Spleen (tissue), 11 donors: ENCODE data around the gene ZNF600. TPM values are rescaled to one million over a fixed set of nuclear protein-coding genes. Genes with fewer than 3 reads are reported as not detected.
"Not testable (repeated sequence)": the region's sequence is repeated elsewhere in the genome, so short reads cannot be mapped to it uniquely, and the experiment has no call there.

Experiments used
- DNase-seq: peaks from one replicate; pipeline ENCODE4 v3.0.0-alpha.2; 2020
- H3K27ac ChIP-seq, 8 donors: fragments of 200-600 bp; sonication (generic) in 7 of 8; 1 replicate in 4 of 8; 2 replicates in 4 of 8; pipeline versions ENCODE4 v1.5.0 to v1.8.0; 2016 to 2021; ENCODE audit warnings: inconsistent platforms in 4 of 8, mild to moderate bottlenecking in 4 of 8, moderate library complexity in 1 of 8
- H3K27me3 ChIP-seq, 7 donors: fragments of 200-600 bp; sonication (generic) in 6 of 7; replicated peaks in 1 of 7; 1 replicate in 4 of 7; 2 replicates in 3 of 7; pipeline versions ENCODE4 v1.5.0 to v1.8.0; 2016 to 2021; ENCODE audit warnings: inconsistent platforms in 3 of 7, mild to moderate bottlenecking in 1 of 7
- H3K36me3 ChIP-seq, 6 donors: fragments of 200-600 bp; sonication (generic) in 5 of 6; 1 replicate in 4 of 6; 2 replicates in 2 of 6; pipeline versions ENCODE4 v1.5.0 to v1.8.0; 2016 to 2021; ENCODE audit warnings: inconsistent platforms in 2 of 6
- H3K4me1 ChIP-seq, 6 donors: fragments of 200-600 bp; sonication (generic) in 5 of 6; 1 replicate in 3 of 6; 2 replicates in 3 of 6; pipeline versions ENCODE4 v1.5.0 to v1.8.0; 2016 to 2021; ENCODE audit warnings: inconsistent platforms in 3 of 6
- H3K4me3 ChIP-seq, 8 donors: fragments of 200-600 bp; sonication (generic) in 7 of 8; 1 replicate in 4 of 8; 2 replicates in 4 of 8; pipeline versions ENCODE4 v1.5.0 to v1.8.0; 2016 to 2021; ENCODE audit warnings: inconsistent platforms in 4 of 8, mild to moderate bottlenecking in 4 of 8, moderate library complexity in 2 of 8
- H3K9me3 ChIP-seq, 8 donors: fragments of 200-600 bp; sonication (generic) in 7 of 8; 1 replicate in 4 of 8; 2 replicates in 4 of 8; pipeline versions ENCODE4 v1.5.0 to v1.8.0; 2016 to 2021; ENCODE audit warnings: inconsistent platforms in 4 of 8
- POLR2A ChIP-seq, 3 donors: fragments of 450-650 bp; IDR thresholded peaks; one replicate each; pipeline ENCODE4 v1.5.1; 2017; ENCODE audit warnings: antibody characterized with exemption in 3 of 3, mild to moderate bottlenecking in 1 of 3
- POLR2AphosphoS5 ChIP-seq, 3 donors: sonication (generic); formaldehyde crosslinking; IDR thresholded peaks; one replicate each; pipeline ENCODE4 v1.5.1; 2017; ENCODE audit warnings: antibody characterized with exemption in 3 of 3
- WGBS, 5 donors: extraction: QIAGEN DNeasy Blood & Tissue Kit in 3 of 5; methylation state at CpG; one replicate each; pipeline versions ENCODE4 v1.1.5 to v1.1.7; 2013 to 2018; 5-methylcytosine and 5-hydroxymethylcytosine counted together
- intact Hi-C: fragments of 100-400 bp; cut with DNase I; formaldehyde crosslinking; loops from one replicate; pipeline ENCODE4 v1.15.0; 2023; ENCODE audit warnings: low total_unique reads
- polyA plus RNA-seq, 3 donors: library from polyadenylated mRNA; stranded (reverse); fragments of 200-250 nt; gene quantifications; one replicate each; pipeline ENCODE4 v1.2.1, GENCODE V29; 2013
- total RNA-seq, 7 donors: library from RNA; depleted of rRNA in 3 of 7; stranded (reverse); fragments of >200 nt in 3 of 7; fragmentation: NEBNext Ultra II Directional in 4 of 7; extraction: Animal tissue kit (Norgen Biotek cat#: 25700) in 4 of 7; gene quantifications; one replicate each; pipeline versions ENCODE4 v1.1.0 to v1.2.1, GENCODE V29; 2016 to 2021
- TF ChIP-seq, protein P1 (sequence below), 11 experiments: fragments of 200-600 bp in 7 of 11; fragments of 450-650 bp in 4 of 11; sonication (generic) in 4 of 11; IDR thresholded peaks in 8 of 11; conservative IDR thresholded peaks in 3 of 11; 1 replicate in 7 of 11; 2 replicates in 4 of 11; pipeline versions ENCODE4 v1.4.0 to v1.8.0; 2016 to 2021; ENCODE audit warnings: antibody characterized with exemption in 11 of 11, inconsistent platforms in 4 of 11, mild to moderate bottlenecking in 1 of 11
- donor health status: healthy with polysubstance abuse.
- donor health status: DM: no; HTN: no; CAD: no; lungs with moderate emphysema.
- donor health status: DM: no; HTN: no; CAD: no.
- donor health status: Bipolar disorder and iron deficiency.
- donor health status: healthy.
- donor health status: DM: no; HTN: no; CAD: no.
- donor health status: DM: yes; HTN: yes; CAD: no.

The ZNF600 gene
- total and polyA plus RNA-seq, 10 donors: 7.5 to 32.3 (median 20.0) TPM

DNA sequence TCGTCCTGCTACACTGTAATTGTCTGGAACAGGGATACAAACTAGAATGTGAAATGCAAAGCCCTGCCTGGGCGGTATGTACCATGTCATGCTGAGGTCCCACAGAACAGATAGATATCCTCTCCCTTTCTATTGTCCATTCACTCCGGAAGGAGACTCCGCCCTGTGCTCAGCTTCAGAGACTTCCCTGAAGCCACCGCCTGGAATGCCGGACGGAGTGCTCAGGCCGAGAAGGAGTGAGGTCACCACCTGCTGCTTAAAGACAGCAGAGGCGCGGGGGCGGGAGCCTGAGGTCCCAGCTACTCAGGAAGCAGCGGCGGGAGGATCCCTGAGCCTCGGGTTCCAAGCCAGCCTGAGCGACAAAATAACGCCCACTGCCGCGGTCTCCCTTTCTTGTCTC is 50.9 kb downstream of the ZNF600 start:
- Histone ChIP-seq H3K4me1 (peaks cover 7 to 32% (median 22%) of the 10 kb centered on the region in 6 donors), H3K4me3 (peak overlapping the region in 1 of 8 donors; percentile 91), H3K27me3 (no peaks in the 10 kb centered on the region), H3K36me3 (peaks cover 0 to 12% (median 2%) of the 10 kb centered on the region in 6 donors), H3K9me3 (no peaks in the 10 kb centered on the region), H3K27ac (peak overlapping the region; percentile 85 to 93 (median 90))
- DNase-seq: peak; percentile 80
- WGBS, 5 donors: 61 to 84% (median 67%) methylated on average over 18 of the region's 18 CpGs
- intact Hi-C loops: no loop called here
- TF ChIP-seq POLR2A (IDR thresholded peaks at IDR 0.05) (no peak), POLR2AphosphoS5 (IDR thresholded peaks at IDR 0.05) (peak; percentile 31 to 67 (median 47))

DNA sequence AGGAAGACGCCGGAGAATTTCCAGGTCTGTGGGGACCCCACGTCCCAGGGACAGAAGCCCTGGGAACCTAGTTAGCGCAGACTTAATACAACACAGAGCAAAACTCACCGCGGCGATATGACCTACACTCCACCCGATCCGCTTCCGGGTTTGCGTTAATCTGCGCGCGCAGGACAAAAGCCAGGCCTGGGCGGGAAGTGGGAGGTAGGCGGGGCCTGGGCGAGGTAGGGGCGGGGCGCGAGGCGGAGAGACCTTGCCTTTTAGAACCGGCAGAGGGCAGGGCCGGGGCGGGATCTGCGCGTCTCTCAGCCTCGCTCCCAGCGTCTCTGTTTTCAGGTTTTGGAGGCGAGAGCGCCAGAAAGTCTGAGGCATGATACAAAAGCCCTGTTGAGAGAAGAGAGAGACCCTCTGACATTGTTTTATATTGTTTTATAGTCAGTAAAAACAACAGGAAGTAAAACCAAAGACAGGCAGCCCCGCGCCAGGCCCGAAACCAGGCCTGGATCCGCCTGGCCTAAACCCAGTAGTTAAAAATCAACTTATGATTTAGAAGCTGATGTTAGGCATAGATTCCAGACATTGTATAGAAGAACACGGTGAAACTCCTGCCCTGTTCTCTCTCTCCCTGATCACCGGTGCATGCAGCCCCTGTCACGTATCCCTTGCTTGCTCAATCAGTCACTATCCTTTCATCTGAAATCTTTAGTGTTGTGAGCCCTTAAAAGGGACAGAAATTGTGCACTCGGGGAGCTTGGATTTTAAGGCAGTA is 51.5 kb downstream of the ZNF600 start, which contains the start of gene ZNF611:
Gene ZNF611 (minus strand): TSS at position 152 of the 769 bp plus-strand sequence. CDS start 19,150 bp downstream, outside the sequence.
- Histone ChIP-seq H3K27me3 (no peaks in the 10 kb centered on the region), H3K4me1 (peaks cover 7 to 35% (median 22%) of the 10 kb centered on the region in 6 donors), H3K27ac (peak within 1 kb of the TSS; percentile 85 to 93 (median 90)), H3K36me3 (peaks cover 0 to 19% (median 4%) of the 10 kb centered on the region in 6 donors), H3K4me3 (peak within 1 kb of the TSS; percentile 70 to 91 (median 81)), H3K9me3 (no peaks in the 10 kb centered on the region)
- peak in 2 of 3 donors; percentile 62 to 84 for TF ChIP-seq POLR2A (IDR thresholded peaks at IDR 0.05)
- TF ChIP-seq, protein P1, sequence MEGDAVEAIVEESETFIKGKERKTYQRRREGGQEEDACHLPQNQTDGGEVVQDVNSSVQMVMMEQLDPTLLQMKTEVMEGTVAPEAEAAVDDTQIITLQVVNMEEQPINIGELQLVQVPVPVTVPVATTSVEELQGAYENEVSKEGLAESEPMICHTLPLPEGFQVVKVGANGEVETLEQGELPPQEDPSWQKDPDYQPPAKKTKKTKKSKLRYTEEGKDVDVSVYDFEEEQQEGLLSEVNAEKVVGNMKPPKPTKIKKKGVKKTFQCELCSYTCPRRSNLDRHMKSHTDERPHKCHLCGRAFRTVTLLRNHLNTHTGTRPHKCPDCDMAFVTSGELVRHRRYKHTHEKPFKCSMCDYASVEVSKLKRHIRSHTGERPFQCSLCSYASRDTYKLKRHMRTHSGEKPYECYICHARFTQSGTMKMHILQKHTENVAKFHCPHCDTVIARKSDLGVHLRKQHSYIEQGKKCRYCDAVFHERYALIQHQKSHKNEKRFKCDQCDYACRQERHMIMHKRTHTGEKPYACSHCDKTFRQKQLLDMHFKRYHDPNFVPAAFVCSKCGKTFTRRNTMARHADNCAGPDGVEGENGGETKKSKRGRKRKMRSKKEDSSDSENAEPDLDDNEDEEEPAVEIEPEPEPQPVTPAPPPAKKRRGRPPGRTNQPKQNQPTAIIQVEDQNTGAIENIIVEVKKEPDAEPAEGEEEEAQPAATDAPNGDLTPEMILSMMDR (IDR thresholded peaks at IDR 0.05 in 8 of 11, conservative IDR thresholded peaks at IDR 0.05 in 3 of 11): peak; percentile 29 to 96 (median 87)
- TF ChIP-seq POLR2AphosphoS5 (IDR thresholded peaks at IDR 0.05): peak; percentile 94 to 97 (median 95)
- DNase-seq: peak; percentile 99
- WGBS, 5 donors: 13 to 29% (median 14%) methylated on average over 17 to 38 of the region's 38 CpGs
- intact Hi-C loops: no loop called here

DNA sequence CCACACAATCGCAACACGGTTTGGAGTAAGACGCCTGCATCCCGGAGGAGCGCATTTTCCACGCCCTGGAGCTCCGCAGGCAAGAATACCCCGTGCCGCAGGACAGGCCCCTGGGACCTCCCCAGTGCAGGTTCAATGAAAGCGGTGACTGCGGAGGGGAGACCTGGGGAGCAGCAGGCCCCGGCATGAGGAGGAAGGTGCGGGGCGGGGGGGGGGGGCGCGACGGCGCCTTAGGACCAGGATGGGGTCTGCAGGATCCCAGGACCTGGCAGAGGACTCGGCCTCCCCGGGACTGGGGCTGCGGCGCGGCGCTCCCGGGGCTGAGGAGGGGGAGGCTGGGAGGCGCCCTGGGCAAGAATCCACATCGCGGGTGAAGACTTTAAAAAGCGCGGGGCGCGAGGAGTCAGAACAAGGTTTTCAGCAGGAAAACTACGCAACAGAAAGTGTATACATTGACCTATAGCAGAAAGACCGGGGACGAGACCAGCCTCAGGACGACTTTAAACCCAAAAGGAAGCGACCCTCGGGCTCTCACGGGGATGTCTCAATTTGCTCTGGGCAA is 52.2 kb downstream of the ZNF600 start:
- Histone ChIP-seq H3K4me3 (peak overlapping the region; percentile 70 to 91 (median 81)), H3K4me1 (peaks cover 7 to 35% (median 22%) of the 10 kb centered on the region in 6 donors), H3K36me3 (peaks cover 0 to 24% (median 4%) of the 10 kb centered on the region in 6 donors), H3K27me3 (no peaks in the 10 kb centered on the region), H3K27ac (peak overlapping the region; percentile 85 to 93 (median 90)), H3K9me3 (no peaks in the 10 kb centered on the region)
- intact Hi-C loops: no loop called here
- DNase-seq: peak; percentile 82
- WGBS, 5 donors: 0 to 1% (median 0%) methylated on average over 38 to 39 of the region's 39 CpGs
- TF ChIP-seq, protein P1 (IDR thresholded peaks at IDR 0.05 in 8 of 11, conservative IDR thresholded peaks at IDR 0.05 in 3 of 11): no peak
- no peak for TF ChIP-seq POLR2AphosphoS5 (IDR thresholded peaks at IDR 0.05)
- TF ChIP-seq POLR2A (IDR thresholded peaks at IDR 0.05): no peak

DNA sequence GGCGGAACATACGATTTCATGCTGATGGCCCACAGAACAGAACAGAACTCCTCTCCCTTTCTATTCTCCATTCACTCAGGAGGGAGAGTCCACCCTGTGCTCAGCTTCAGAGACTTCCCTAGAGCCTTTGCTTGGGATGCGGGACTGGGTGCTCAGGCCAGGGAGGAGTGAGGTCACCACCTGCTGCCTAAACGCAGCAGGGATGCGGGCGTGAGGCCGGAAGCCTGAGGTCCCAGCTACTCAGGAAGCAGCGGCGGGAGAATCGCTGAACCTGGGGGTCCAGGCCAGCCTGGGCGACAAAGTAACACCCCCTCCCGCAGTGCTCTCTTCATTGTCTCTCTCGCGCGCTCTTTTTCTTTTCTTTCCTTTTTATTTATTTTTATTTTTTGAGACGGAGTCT is 60.5 kb downstream of the ZNF600 start:
- intact Hi-C loops, H3K27ac ChIP-seq, H3K27me3 ChIP-seq, H3K4me1 ChIP-seq, H3K4me3 ChIP-seq, DNase-seq: not testable (repeated sequence)
- H3K9me3 ChIP-seq: peaks cover 0 to 24% (median 9%) of the 10 kb centered on the region in 8 donors
- H3K36me3 ChIP-seq: peaks cover 4 to 98% (median 57%) of the 10 kb centered on the region in 6 donors
- WGBS, 5 donors: 95 to 99% (median 95%) methylated on average over 16 of the region's 16 CpGs

DNA sequence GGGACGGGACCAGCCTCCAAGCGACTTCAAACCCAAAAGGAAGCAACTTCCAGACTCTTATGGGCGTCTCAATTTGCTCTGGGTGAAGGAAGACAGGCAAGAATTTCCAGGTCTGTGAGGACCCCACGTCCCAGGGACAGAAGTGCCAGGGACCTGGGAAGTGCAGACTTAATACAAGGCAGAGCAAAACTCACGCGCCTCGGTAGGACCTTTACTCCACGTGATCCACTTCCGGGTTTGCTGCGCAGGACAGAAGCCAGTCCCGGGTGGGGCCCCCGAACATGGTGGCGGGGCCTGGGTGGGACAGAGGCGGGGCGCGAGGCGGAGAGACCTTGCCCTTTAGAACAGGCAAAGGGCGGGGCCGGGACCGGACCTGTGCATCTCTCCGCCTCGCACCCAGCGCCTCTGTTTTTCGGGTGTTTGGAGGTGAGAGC is 61.0 kb downstream of the ZNF600 start:
- Histone ChIP-seq H3K4me1 (peaks cover 0 to 1% (median 0%) of the 10 kb centered on the region in 6 donors), H3K36me3 (peaks cover 4 to 98% (median 57%) of the 10 kb centered on the region in 6 donors), H3K27ac (no peak overlapping the region), H3K4me3 (no peak overlapping the region), H3K27me3 (no peaks in the 10 kb centered on the region), H3K9me3 (peaks cover 0 to 29% (median 12%) of the 10 kb centered on the region in 8 donors)
- 94 to 98% (median 97%) methylated on average over 24 of the region's 24 CpGs for WGBS, 5 donors
- DNase-seq: no peak
- intact Hi-C loops: no loop called here
- TF ChIP-seq POLR2A (IDR thresholded peaks at IDR 0.05): no peak
- no peak for TF ChIP-seq POLR2AphosphoS5 (IDR thresholded peaks at IDR 0.05)
- TF ChIP-seq, protein P1 (IDR thresholded peaks at IDR 0.05 in 8 of 11, conservative IDR thresholded peaks at IDR 0.05 in 3 of 11): no peak
